Erythroblast (primary cell): ENCODE data around the gene DLG3.

Experiments used
- DNase-seq, 2 experiments: peaks; one replicate each; lab custom pipeline; 2025; lab: John Stamatoyannopoulos, UW
- GATA1 ChIP-seq: IDR thresholded peaks from 2 replicates; pipeline ENCODE4 v1.6.1; 2011; ENCODE audit warnings: low read depth, mild to moderate bottlenecking, control low read depth, low read length, moderate library complexity
- POLR2A ChIP-seq: IDR thresholded peaks from 2 replicates; pipeline ENCODE4 v1.6.1; 2011; ENCODE audit warnings: mild to moderate bottlenecking, low read length

DLG3 gene

DNA sequence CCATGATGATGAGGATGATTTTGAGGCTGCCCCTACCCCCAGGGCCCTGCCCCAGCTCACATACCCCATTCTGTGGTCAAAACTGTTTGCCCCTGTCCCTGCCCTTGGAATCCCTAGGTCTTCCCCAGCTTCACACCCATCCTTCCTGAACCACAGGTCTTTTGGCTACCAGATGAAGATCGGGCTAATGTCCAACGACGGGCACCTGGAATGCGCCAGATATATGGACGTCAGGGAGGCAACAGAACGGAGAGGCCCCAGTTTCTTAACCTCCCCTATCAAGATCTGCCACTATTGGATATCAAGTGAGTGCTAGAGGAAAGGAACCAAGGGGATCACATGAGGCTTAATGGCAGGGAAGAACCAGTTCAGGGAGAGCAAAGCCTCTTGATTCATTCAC lies 14.9 kb upstream of the DLG3 start:
- DNase-seq, result no peak
- no peak for TF ChIP-seq GATA1

DNA sequence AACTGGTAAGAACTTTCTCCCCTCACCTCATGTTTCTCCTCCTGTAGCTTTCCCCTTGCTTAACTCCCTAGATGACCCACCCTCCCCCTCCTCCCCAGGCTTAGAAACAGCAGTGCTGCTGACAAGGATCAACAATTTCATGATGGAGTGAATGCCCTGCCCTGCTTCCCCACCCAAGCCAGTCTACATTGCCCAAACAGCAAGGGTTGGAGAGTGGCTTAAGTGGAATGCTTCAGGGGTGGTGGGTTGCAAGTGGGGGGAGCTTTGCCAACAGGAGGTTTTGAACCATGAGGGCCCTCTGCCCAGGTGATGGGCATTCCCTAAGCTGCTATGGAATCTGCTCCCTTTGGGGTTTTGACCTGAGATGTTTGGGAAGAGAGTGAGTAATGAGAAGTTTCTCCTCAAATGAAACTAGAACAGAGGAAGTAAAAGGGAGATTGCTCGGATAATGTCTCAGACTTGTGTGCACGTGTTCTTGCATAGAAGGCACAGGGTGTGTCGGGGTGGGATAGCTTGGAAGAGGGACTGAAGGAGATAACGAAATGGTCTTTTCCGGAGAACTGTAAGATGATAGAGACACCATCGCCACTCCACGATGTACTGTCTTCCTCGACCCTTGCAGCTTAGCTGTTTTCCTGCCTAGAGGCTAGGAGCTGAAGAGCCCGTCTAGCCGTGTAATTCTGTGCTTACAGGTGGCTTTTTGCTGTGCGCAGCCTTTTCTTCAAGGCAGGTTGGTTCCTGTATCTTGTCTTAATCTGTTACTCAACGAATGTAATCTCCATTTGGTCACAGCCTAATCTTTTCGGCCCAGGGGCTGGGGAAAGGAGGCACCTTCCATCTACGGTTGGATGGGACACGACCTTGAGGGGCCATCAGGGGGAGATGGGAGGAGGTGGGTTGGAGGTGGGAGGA lies 11.4 kb upstream of the DLG3 start:
- TF ChIP-seq GATA1, result no peak
- TF ChIP-seq POLR2A, result no peak
- peak in 1 of 2 experiments; percentile 25 for DNase-seq

DNA sequence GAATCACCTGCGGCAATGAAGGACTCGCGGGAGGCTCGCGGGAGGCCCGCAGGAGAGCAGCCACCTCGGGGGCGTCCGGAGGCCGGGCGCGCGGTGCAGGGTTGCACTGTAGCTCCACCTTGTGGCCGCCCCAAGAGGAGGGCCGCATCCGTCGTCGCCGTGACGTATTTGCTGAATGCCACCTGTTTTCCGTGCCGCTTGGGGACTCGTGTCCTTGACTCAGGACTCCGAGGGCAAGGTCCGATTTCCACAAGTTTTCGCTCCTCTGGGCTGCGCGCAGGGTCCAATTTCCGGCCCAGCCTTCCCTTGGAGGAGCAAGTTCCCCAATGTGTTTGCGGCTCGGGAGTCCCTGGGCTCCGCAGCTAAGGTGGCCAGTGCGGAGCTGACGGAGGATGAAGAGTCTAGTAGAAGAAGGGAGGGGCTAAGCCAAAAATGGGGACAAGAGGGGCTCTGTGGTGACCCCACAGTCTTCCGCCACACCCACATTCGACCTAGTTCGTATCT lies 10.7 kb upstream of the DLG3 start:
- TF ChIP-seq GATA1 (no peak), POLR2A (no peak)
- DNase-seq, result peak; percentile 77 to 84

DNA sequence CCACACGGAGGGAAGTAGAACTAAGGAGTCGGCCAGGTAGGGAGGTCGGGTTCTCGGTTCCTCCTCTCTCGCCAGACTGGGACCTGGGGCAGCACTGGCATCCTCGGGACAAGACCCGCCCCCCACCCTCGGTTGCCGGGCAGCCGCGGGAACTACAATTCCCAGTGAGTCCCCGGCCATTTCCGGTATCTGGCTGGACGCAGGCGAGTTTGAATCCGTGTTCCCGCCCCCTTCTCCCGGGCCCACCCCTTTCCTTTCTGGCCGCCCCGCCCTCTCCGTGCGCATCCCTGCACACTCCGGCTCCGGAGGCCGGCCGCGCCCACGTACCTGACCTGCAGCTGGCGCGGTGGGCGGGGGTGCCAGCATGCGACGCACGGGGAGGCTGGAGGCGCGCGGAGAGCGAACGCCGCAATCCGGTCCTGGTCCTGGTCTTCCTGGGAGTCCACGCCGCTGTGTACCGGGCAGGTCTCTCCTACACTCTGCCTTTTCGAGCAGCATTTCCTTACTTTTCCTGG lies 10.2 kb upstream of the DLG3 start:
- TF ChIP-seq GATA1, result no peak
- TF ChIP-seq POLR2A, result no peak
- peak; percentile 65 to 70 for DNase-seq

- TF ChIP-seq GATA1 (no peak), POLR2A (no peak)
- no peak for DNase-seq
Observed at GRCh38 chrX:70434914-70435586, 9.6 kb upstream of the DLG3 start.

- peak; percentile 17 to 38 for DNase-seq
Observed at GRCh38 chrX:70436343-70436742, 8.3 kb upstream of the DLG3 start.

GRCh38 chrX:70437011-70437410 lies 7.6 kb upstream of the DLG3 start:
- no peak for DNase-seq
- no peak for TF ChIP-seq POLR2A
- no peak for TF ChIP-seq GATA1

More at GRCh38 chrX:70436343-70436742, 8.3 kb upstream of the DLG3 start:
- TF ChIP-seq GATA1 (no peak), POLR2A (no peak)

- no peak for DNase-seq
- TF ChIP-seq GATA1 (no peak), POLR2A (no peak)
Observed at GRCh38 chrX:70437921-70438665, 6.5 kb upstream of the DLG3 start.

DNA sequence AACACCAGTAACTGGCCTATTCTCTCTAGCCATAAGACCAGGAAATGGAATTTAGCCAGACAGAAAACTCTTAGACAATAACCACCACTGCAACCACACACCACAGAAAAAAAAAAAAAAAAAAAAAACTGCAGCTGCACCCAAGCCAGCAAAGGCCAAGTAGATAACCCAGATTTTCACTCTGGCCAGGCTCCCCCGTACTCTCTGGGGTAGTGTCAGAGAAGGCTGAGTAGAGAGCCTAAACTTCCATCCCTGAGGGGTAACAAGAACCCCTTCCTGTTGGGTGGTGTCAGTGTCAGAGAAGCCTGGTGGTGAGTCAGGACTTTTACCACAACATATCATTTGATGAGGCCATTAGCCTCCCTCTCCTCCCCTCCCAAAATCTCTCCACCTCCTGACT lies 5.6 kb upstream of the DLG3 start:
- no peak for DNase-seq
- TF ChIP-seq POLR2A, result no peak
- no peak for TF ChIP-seq GATA1

DNA sequence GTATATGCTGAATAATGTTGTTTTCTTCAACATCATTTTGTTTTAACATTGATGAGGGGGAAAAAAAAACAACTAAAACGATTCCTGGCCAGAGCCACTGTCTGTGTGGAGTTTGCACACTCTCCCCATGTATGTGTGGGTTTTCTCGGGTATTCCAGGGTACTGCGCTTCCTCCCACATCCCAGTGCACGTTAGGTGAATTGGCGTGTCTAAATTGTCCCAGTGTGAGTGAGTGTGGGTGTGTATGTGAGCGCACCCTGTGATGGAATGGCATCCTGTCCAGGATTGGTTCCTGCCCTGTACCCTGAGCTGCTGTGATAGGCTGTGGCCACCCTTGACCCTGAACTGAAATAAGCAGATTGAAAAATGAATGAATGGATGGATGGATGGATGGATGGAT lies 2.4 kb upstream of the DLG3 start:
- TF ChIP-seq GATA1 (no peak), POLR2A (no peak)
- no peak for DNase-seq

DNA sequence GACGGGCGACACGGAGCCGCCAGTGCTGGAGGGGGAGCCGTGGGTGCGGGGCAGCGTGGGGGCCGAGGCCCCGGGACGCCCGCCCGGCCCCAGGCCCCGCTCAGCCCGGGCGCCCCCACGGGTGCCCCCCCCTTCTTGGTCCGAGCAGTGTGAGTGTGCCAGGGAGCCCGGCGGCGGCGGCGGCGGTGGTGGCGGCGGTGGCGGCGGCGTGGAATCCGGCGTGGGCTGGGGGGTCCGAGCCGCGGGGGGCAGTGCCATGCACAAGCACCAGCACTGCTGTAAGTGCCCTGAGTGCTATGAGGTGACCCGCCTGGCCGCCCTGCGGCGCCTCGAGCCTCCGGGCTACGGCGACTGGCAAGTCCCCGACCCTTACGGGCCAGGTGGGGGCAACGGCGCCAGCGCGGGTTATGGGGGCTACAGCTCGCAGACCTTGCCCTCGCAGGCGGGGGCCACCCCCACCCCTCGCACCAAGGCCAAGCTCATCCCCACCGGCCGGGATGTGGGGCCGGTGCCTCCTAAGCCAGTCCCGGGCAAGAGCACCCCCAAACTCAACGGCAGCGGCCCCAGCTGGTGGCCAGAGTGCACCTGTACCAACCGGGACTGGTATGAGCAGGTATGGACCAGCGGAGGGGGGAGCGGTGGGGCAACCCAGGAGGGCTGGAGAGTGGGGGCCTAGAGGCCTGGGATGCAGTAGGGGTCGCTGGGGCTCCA lies 466 bp downstream of the DLG3 start:
- TF ChIP-seq GATA1 (no peak), POLR2A (no peak)
- DNase-seq, result no peak

DNA sequence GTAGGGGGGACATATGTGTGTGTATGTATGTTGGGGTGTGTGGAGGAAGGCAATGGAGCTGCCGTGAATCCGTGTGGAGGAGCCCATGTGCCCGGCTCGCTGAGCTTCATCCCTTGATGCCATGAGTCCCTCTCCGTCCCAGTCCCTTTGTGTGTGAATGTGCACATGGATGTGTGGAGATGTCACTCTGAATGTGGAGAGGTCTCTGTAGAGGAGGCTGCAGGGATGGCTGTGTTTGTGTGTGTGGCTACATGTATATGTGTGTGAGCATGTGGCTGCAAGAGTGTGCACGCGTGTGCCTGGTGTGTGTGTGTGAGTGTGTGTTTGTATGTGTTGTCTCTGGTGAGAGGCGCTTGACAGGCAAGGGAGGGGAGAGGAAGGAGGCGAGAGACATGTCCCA lies 1.3 kb downstream of the DLG3 start:
- DNase-seq, result no peak
- no peak for TF ChIP-seq POLR2A
- TF ChIP-seq GATA1, result no peak
